ENCODE data around the gene EPHB2. TPM values are rescaled to one million over a fixed set of nuclear protein-coding genes. Genes with fewer than 3 reads are reported as not detected.
A peak's percentile ranks its signal among the peaks of the same experiment; 100 is the strongest.

The EPHB2 gene
- total RNA-seq, 4 donors from 2014 or later: 7.2 to 12.6 (median 9.1) TPM

DNA sequence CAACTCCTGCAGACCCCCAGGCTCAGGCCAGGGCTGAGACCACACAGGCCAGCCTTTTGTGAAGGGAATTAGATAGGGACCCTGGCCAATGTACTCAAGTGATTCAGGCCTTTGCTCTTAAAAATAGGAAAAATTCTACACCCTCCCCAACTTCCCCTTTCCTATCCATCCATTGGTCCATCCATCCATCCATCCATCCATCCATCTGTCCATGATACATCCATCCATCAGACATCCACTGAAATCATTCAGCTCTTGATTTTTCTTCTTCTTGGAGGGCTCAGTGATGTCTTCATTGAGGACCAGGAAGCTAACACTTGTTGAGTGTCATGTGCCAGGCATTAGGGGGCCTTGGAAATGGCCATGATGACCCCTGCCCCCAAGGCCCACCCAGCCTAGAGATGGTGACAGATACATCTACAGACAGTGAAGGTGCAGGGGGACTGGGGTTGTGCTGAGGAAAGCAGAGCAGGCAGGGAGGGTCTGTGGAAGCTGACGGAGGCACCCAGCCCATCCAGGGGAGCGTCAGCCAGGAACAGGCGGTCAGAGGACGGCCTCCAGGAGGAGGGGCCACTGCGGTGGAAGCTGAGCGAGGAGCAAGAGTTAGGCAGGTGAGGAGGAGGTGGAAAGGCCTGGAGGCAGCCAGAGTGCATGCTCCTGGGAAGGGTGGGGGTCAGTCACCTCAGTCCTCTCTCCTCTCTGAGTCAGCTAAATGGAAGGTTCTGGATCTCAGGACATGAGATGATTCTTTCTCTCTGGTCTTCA is 81.9 kb downstream of the EPHB2 start:
- H3K4me1 ChIP-seq: peaks cover 0 to 78% (median 27%) of the 10 kb centered on the region in 4 donors
- DNase-seq (ENCODE audit: low spot score in 2 of 2): no peak
- no peak overlapping the region for H3K4me3 ChIP-seq
- 80 to 82% methylated on average over 6 of the region's 6 CpGs for WGBS, 2 donors
- no peaks in the 10 kb centered on the region for H3K9me3 ChIP-seq
- H3K27ac ChIP-seq: peak overlapping the region; percentile 6 to 57 (median 54)
- no peaks in the 10 kb centered on the region for H3K36me3 ChIP-seq
- TF ChIP-seq POLR2A (IDR thresholded peaks at IDR 0.05) (no peak), EP300 (IDR thresholded peaks at IDR 0.05) (no peak)
- TF ChIP-seq, protein P1, sequence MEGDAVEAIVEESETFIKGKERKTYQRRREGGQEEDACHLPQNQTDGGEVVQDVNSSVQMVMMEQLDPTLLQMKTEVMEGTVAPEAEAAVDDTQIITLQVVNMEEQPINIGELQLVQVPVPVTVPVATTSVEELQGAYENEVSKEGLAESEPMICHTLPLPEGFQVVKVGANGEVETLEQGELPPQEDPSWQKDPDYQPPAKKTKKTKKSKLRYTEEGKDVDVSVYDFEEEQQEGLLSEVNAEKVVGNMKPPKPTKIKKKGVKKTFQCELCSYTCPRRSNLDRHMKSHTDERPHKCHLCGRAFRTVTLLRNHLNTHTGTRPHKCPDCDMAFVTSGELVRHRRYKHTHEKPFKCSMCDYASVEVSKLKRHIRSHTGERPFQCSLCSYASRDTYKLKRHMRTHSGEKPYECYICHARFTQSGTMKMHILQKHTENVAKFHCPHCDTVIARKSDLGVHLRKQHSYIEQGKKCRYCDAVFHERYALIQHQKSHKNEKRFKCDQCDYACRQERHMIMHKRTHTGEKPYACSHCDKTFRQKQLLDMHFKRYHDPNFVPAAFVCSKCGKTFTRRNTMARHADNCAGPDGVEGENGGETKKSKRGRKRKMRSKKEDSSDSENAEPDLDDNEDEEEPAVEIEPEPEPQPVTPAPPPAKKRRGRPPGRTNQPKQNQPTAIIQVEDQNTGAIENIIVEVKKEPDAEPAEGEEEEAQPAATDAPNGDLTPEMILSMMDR (IDR thresholded peaks at IDR 0.05): no peak
- no peaks in the 10 kb centered on the region for H3K27me3 ChIP-seq

DNA sequence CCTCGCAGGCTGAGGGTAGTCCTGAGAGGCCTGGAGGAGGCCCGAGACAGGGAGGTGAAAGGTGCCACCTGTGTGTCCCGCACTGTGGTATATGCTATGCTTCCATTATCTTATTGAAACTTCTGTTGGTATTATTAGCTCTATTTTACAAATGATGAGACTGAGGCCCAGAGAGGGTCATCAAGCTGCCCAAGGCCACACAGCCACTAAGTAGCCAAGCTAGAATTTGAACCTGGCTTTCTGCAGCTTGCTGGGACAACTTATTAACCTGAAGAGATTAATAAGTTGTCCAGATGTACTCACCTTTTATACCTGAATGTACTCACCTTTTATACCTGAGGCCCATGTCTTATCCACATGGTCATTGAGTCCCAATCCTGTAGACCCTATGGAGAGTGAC is 83.0 kb downstream of the EPHB2 start:
- peak overlapping the region in 1 of 4 donors; percentile 29 for H3K27ac ChIP-seq
- 90 to 91% methylated on average over 3 of the region's 3 CpGs for WGBS, 2 donors
- H3K27me3 ChIP-seq: no peaks in the 10 kb centered on the region

DNA sequence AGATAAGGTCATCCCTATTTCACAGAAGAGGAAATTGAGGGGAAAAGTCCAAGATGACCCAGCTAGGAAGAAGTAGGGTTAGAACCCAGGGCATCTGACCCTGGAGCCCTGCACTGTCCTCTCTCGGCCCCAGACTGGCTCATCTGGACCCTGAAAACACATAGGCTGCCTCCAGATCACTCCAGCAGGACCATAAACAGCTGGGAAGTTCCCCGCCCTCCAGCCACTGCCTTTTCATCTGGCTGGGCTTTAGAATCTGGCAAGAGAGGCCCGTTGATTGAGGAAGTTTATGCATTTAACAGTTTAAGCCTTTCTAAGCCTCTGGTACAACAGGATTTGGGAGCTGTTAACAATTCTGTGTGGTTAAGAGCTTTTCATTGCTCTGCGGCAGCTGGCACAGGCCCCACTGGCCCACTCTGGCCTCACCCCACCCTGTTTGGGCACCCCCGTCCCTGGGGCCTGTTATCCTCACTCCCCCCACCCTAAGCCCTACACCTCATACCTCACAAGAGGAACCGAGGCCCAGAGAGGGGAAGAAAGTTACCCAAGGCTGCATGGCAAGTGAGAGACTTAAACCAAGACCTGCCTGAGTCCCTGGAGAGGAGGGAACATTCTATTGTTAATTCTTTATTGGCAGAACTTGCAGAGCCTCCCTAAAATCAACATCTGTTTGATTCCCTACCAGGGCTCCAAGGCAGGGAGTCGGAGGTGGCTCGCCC is 84.2 kb downstream of the EPHB2 start:
- no peaks in the 10 kb centered on the region for H3K9me3 ChIP-seq
- TF ChIP-seq EP300 (IDR thresholded peaks at IDR 0.05) (no peak), POLR2A (IDR thresholded peaks at IDR 0.05) (no peak)
- TF ChIP-seq, protein P1 (IDR thresholded peaks at IDR 0.05): no peak
- no peaks in the 10 kb centered on the region for H3K36me3 ChIP-seq
- no peaks in the 10 kb centered on the region for H3K27me3 ChIP-seq
- H3K27ac ChIP-seq: peak overlapping the region in 3 of 4 donors; percentile 9 to 72 (median 29)
- 46 to 52% methylated on average over 8 of the region's 8 CpGs for WGBS, 2 donors
- DNase-seq (ENCODE audit: low spot score in 2 of 2): peak in 1 of 2 donors; percentile 36
- peaks cover 0 to 66% (median 19%) of the 10 kb centered on the region in 4 donors for H3K4me1 ChIP-seq
- no peak overlapping the region for H3K4me3 ChIP-seq

More for the DNA sequence above, 83.0 kb downstream of the EPHB2 start:
- Histone ChIP-seq H3K4me1 (peaks cover 0 to 78% (median 24%) of the 10 kb centered on the region in 4 donors), H3K4me3 (no peak overlapping the region), H3K36me3 (no peaks in the 10 kb centered on the region), H3K9me3 (no peaks in the 10 kb centered on the region)
- no peak for DNase-seq (ENCODE audit: low spot score in 2 of 2)
- TF ChIP-seq EP300 (IDR thresholded peaks at IDR 0.05) (no peak), POLR2A (IDR thresholded peaks at IDR 0.05) (no peak)
- TF ChIP-seq, protein P1 (IDR thresholded peaks at IDR 0.05): no peak

DNA sequence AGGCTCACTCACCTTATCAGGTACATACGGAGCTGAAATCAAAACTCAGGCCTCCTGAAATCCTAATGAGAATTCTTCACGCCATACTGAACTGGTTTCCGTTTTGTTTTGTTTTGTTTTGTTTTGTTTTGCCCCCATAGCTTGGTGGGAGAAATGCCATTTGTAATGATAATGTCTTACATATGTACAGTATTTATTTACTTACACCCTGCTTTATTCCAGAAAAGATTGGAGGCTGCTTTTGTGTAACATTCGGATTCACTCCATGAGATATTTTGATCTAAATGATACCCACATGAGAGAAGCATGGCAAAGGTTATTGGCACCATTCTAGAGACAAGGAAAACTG is 84.7 kb downstream of the EPHB2 start:
- TF ChIP-seq, protein P1 (IDR thresholded peaks at IDR 0.05): no peak
- TF ChIP-seq POLR2A (IDR thresholded peaks at IDR 0.05) (no peak), EP300 (IDR thresholded peaks at IDR 0.05) (no peak)
- 76 to 83% methylated on average over 4 of the region's 4 CpGs for WGBS, 2 donors

DNA sequence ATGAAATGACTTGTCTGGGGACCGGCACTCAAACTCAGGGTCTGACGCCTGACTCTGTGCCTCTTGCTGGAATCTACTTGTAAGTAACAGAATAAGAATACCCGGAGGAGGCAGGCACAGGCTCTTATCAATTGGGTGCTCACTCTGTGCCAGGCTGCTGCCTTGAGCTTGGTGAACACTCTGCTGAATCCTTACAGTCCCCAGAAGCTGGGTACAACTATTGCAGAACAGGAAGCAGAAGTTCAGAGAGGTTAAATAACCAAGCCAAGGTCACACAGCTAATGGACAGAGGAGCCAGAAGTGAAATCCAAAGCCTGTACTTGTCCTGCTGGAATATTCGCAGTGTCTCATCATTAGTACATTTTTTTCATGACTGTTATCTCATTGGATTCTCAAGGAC is 86.0 kb downstream of the EPHB2 start:
- Histone ChIP-seq H3K27ac (no peak overlapping the region), H3K4me1 (peaks cover 0 to 48% (median 7%) of the 10 kb centered on the region in 4 donors)
- WGBS, 2 donors: 56 to 65% methylated on average over 4 of the region's 4 CpGs

More for the DNA sequence above, 84.7 kb downstream of the EPHB2 start:
- H3K27me3 ChIP-seq: no peaks in the 10 kb centered on the region
- H3K9me3 ChIP-seq: no peaks in the 10 kb centered on the region
- H3K27ac ChIP-seq: peak overlapping the region in 2 of 4 donors; percentile 29 to 72
- H3K36me3 ChIP-seq: no peaks in the 10 kb centered on the region
- H3K4me1 ChIP-seq: peaks cover 0 to 61% (median 14%) of the 10 kb centered on the region in 4 donors
- no peak overlapping the region for H3K4me3 ChIP-seq
- no peak for DNase-seq (ENCODE audit: low spot score in 2 of 2)

More for the DNA sequence above, 86.0 kb downstream of the EPHB2 start:
- Histone ChIP-seq H3K27me3 (no peaks in the 10 kb centered on the region), H3K36me3 (no peaks in the 10 kb centered on the region), H3K9me3 (no peaks in the 10 kb centered on the region), H3K4me3 (no peak overlapping the region)
- DNase-seq (ENCODE audit: low spot score in 2 of 2): no peak
- TF ChIP-seq POLR2A (IDR thresholded peaks at IDR 0.05) (no peak), EP300 (IDR thresholded peaks at IDR 0.05) (no peak)
- TF ChIP-seq, protein P1 (IDR thresholded peaks at IDR 0.05): no peak
